GM18873 (cell line): ENCODE data around the gene CATSPERE.
A peak's percentile ranks its signal among the peaks of the same experiment; 100 is the strongest.
"Not testable (repeated sequence)": the region's sequence is repeated elsewhere in the genome, so short reads cannot be mapped to it uniquely, and the experiment has no call there.

Experiments used
- ATAC-seq: cut with Tn5 transposase; IDR thresholded peaks from one replicate; pipeline ENCODE4 v1.9.1; 2021; ENCODE audit warnings: mild to moderate bottlenecking, moderate library complexity, moderate number of reproducible peaks; ENCODE audit not compliant: unreplicated experiment, low FRiP score

Gene CATSPERE

DNA sequence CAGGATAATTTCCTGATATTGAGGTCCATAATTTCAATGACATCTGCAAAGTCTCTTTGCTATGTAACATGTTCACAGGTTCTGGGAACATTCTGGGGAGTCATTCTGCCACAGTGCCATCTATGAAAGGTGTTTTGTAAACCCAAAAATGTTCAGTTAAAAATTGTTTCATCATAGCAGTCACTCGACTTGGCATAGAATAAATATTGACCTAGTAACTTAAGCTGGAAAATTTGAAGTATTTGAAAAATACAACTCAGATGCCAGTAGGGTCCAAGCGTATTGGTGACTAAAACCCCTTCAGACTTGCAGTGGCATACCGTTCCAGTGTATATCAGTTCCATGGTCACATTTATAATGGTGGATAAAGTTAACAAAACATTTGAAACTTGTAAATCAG lies 198.6 kb downstream of the CATSPERE start:
- no peak for ATAC-seq

- no peak for ATAC-seq
These were observed 199.5 kb downstream of the CATSPERE start for GRCh38 chr1:244660595-244660994.

DNA sequence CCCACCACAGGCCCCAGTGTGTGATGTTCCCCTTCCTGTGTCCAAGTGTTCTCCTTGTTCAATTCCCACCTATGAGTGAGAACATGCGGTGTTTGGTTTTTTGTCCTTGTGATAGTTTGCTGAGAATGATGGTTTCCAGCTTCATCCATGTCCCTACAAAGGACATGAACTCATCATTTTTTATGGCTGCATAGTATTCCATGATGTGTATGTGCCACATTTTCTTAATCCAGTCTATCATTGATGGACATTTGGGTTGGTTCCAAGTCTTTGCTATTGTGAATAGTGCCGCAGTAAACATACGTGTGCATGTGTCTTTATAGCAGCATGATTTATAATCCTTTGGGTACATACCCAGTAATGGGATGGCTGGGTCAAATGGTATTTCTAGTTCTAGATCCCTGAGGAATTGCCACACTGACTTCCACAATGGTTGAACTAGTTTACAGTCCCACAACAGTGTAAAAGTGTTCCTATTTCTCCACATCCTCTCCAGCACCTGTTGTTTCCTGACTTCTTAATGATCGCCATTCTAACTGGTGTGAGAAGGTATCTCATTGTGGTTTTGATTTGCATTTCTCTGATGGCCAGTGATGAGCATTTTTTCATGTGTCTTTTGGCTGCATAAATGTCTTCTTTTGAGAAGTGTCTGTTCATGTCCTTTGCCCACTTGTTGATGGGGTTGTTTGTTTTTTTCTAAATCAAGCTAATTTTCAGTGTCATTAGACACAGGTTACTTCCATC lies 200.7 kb downstream of the CATSPERE start:
- ATAC-seq = not testable (repeated sequence)

DNA sequence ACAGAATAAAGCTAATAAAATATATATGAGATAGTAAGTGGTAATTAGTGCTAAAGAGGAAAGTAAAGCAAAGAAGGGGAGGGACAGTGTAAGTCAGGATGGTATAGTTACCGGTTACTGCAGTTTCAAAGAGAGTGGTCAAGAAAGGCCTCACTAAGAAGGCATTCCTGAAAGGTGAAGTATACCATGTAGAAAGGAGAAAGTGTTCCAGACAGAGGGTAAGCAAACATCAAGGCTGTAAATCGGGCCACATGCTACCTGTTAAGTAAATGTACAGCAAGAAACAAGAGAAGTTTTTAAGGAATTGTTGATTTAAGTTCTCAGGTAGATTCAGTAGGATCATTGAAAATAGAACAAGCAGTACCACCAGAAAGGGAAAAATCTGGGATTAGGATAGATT lies 201.5 kb downstream of the CATSPERE start:
- no peak for ATAC-seq

DNA sequence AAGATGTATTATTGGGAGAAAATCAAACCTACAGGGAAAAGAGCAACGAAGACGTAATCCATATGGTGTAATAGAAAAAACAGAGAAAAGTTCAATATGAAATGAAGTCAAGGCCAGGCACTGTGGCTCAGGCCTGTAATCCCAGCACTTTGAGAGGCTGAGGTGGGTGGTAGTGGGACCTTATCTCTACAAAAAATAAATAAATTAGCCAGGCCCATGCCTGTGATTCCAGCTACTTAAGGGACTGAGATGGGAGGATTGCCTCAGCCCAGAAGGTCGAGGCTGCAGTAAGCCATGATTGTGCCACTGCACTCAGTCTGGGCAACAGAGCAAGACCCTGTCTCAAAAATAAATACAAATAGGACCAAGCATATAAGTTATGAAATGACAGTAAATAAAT lies 203.3 kb downstream of the CATSPERE start:
- no peak for ATAC-seq

GRCh38 chr1:244665771-244666217 lies 204.7 kb downstream of the CATSPERE start:
- peak; percentile 73 for ATAC-seq

- ATAC-seq = not testable (repeated sequence)
These were observed 205.8 kb downstream of the CATSPERE start for GRCh38 chr1:244666672-244667418.

DNA sequence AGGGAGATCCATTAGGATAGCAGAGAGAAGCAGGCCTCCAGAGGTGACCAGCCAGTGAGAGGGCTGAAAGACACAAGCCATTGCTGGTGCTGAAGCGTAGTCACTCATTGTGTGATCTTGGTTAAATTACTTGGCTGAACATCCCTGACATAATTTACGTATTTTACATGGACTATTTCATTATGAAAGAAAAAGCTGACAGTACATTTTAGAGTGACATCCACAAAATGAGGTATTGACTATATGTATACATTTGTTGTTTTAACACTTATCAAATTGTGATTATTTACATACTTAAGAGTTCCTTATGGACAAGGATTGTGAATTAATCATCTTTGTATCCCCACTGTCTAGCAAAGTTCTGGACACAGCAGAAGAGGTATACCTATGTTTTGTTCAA lies 206.7 kb downstream of the CATSPERE start:
- ATAC-seq = no peak

- no peak for ATAC-seq
These were observed 212.0 kb downstream of the CATSPERE start for GRCh38 chr1:244672946-244673682.

GRCh38 chr1:244674446-244674845 lies 213.4 kb downstream of the CATSPERE start:
- ATAC-seq = no peak

DNA sequence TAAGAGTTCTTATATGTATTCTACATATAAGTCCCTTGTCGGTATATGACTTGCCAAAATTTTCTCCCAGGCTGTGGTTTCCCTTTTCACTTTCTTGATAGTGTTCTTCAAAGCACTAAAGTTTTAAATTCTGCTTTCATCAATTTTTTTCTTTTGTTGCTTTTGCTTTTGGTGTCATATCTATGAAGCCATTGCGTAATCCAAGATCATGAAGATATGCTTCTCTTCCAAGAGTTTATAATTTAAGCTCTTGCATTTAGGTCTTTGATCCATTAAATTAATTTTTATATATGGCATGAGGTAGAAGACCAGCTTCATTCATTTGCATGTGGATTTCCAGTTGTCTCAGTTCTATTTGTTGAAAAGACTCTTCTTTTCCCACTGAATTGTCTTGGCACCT lies 214.1 kb downstream of the CATSPERE start:
- no peak for ATAC-seq

DNA sequence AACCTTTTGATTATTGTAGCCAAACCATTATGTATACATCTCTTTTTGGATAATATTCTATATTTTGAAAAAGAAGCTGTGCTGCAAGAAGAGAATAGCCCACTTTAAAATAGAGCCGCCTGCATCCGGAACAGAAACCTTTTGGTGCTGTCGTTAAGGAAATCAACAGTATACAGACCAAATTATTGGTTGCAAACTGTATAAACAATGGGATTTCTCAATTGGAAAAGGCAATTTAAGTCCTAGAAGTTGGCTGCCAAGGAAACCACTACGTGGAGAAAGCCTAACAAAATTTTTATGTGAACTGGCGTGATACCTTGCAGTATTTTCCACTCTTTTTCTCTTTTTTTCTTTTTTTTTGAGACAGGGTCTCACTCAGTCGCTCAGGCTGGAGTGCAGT lies 217.6 kb downstream of the CATSPERE start:
- no peak for ATAC-seq

- no peak for ATAC-seq
These were observed 219.6 kb downstream of the CATSPERE start for GRCh38 chr1:244680667-244681066.

DNA sequence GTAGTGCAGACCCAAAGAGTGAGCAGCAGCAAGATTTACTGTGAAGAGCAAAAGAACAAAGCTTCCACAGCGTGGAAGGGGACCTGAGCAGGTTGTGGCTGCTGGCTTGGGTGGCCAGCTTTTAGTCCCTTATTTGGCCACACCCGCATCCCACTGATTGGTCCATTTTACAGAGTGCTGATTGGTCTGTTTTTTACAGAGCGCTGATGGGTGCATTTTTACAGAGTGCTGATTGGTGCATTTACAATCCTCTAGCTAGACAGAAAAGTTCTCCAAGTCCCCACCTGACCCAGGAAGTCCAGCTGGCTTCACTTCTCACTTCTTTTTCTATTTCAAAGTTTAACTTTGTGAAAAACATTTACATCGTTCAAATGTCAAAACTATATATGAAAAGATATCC lies 221.0 kb downstream of the CATSPERE start:
- ATAC-seq = not testable (repeated sequence)
